Esophagus squamous epithelium (tissue), 4 donors: ENCODE results near the gene ATP2B3.

ENCODE experiments used
- CTCF ChIP-seq, 6 experiments: fragments of 450-650 bp in 4 of 6; fragments of 200-600 bp in 2 of 6; sonication (generic) in 2 of 6; IDR thresholded peaks; one replicate each; pipeline ENCODE4 v1.5.1; 2016 to 2019; ENCODE audit warnings: antibody characterized with exemption in 6 of 6, mild to moderate bottlenecking in 4 of 6, moderate library complexity in 4 of 6
- POLR2A ChIP-seq, 4 donors: fragments of 450-650 bp; IDR thresholded peaks; one replicate each; pipeline ENCODE4 v1.6.1; 2017; ENCODE audit warnings: antibody characterized with exemption in 4 of 4, mild to moderate bottlenecking in 4 of 4, moderate library complexity in 3 of 4

GRCh38 chrX:153517946-153518834 is 748 bp downstream of the ATP2B3 start:
- TF ChIP-seq POLR2A (IDR thresholded peaks at IDR 0.05), result no peak
- TF ChIP-seq CTCF (IDR thresholded peaks at IDR 0.05), result no peak
